GM19468 (cell line): Measurements from ENCODE around the gene TMCO1.
"Not testable (repeated sequence)": the region's sequence is repeated elsewhere in the genome, so short reads cannot be mapped to it uniquely, and the experiment has no call there.

Experiments
- ATAC-seq: cut with Tn5 transposase; IDR thresholded peaks from one replicate; pipeline ENCODE4 v1.9.1; 2021; ENCODE audit warnings: mild to moderate bottlenecking, moderate library complexity, moderate number of reproducible peaks; ENCODE audit not compliant: unreplicated experiment; ENCODE audit errors: extremely low read depth

The TMCO1 gene

DNA sequence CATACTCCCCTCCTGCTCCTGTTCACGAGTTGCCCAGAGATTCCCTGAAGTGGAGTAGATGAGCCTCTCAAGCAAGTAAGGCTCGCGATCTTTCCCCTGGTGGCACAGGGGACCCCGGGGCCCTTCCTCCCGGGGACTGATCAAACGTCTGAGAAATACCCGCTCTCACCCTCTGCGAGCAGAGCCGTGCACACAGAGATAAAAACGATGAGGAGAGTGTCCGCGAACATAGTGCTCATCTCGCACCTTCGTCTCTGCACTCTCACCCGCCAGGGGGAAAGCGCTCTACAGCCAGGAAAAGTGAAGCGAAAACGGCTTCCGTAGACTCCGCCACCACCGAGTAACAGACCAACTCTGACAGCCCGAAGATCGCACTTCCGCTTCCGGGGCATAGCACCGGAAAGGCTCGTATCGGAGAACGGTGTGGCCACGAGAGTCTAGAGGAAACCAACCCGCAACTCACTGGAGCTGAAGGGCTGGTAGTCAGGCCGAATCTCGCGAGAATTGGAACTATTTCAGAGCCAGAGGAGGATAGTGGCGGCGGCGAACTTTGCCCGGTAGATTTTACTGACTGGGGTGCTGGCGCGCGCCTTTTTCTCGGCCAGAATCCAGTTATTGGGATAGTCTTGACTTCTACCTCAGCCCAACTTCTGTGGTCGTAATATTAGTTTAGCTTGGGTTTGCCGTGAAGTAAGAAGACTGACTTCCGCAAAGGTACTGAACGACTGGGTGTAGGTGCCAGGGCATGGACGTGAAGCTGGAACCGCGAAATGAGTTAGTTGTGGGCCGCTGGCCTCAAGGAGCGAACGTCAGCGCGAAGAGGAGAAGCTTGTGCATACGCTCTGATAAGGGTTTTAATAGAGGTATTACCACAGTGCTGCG lies at the start of gene TMCO1:
Gene TMCO1, minus strand, starts transcription at position 356 of the 882 bp plus-strand sequence. Its CDS starts 117 bp downstream, at position 239.
- ATAC-seq, result peak; percentile 99

- ATAC-seq, result no peak
Observed at GRCh38 chr1:165816826-165817497, 48.3 kb upstream of the TMCO1 start.

- no peak for ATAC-seq
Observed at GRCh38 chr1:165816157-165816556, 47.5 kb upstream of the TMCO1 start.

GRCh38 chr1:165815725-165816124 lies 47.1 kb upstream of the TMCO1 start:
- ATAC-seq, result no peak

DNA sequence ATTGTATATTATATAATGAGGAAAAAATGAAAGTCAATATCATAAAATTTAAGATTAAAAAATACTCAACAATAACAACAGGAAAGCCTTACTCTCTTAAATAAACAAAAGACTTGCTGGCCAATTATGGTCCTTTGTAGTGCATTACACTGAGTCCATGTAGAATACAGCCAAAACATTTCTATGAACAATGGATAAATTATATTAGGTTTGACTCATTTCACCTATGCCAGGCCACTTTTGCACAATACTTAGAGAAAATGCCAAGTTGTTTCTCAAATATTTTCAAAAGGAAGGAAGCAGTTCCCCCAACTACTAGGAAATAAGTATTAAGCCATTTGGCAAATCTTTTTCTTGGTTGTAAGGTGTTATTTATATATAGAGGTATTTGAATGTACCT lies 38.9 kb upstream of the TMCO1 start:
- ATAC-seq, result no peak

DNA sequence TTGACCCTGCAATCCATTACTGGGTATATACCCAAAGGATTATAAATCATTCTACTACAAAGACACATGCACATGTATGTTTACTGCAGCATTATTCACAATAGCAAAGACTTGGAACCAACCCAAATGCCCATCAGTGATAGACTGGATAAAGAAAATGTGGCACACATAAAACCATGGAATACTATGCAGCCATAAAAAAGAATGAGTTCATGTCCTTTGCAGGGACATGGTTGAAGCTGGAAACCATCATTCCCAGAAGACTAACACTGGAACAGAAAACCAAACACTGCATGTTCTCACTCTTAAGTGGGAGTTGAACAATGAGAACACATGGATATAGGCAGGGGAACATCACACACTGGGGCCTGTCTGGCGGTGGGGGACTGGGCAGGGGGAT lies 35.8 kb upstream of the TMCO1 start:
- not testable (repeated sequence) for ATAC-seq

DNA sequence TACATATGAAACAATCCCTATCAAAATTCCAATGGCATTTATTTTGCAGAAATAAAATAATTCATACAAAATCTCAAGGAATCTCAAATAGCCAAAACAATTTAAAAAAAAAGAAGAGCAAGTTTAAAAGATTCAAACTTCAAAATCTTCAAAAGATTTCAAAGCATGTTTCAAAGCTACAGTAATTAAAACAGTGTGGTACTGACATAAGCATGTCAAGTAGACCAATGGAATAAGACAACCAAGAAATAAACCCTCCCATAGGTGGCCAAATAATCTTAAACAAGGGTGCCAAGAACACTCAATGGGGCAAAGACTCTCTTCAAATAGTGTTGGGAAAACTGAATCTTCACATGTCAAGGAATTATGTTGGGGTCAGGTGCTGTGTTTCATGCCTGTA lies 30.7 kb upstream of the TMCO1 start:
- ATAC-seq, result no peak

GRCh38 chr1:165795894-165796293 lies 27.2 kb upstream of the TMCO1 start:
- no peak for ATAC-seq

DNA sequence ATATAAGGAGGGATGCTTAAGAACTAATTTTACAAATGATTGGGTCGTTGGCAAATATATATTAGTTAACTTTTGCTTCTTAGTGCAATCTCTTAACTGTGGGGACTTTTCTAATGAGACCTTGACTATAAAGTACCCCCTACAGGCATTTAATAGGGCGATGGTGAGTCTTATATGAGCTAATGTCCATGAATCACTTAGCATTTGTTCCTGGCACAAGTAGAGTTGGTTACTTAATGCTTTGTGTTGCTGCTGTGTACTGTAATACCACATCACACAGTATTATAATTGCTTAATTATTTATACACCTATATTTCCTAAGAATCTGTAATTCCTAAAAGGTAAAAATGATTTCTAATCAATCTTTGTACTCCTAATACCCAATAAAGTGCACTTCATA lies 25.3 kb upstream of the TMCO1 start:
- ATAC-seq, result no peak

DNA sequence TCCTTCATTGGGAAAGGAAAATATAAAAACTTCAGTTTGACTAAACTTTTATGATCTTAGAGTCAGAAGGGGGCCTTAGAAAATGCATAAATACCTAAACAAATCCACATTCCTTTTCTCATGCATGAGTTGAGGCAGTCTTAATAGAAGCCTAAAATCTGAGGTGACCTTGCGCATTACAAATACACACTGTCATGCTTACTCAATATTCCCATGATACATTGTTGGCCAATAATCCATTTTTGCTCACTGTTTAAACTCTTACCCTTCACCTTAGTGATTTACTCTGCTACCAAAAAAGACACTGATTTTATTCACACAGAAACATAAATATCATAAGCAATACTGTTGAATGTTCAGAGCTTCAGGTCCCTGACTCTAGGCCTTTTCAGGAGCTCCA lies 19.1 kb upstream of the TMCO1 start:
- no peak for ATAC-seq

- ATAC-seq, result not testable (repeated sequence)
Observed at GRCh38 chr1:165783519-165783918, 14.9 kb upstream of the TMCO1 start.

GRCh38 chr1:165778197-165778596 lies 9.5 kb upstream of the TMCO1 start:
- ATAC-seq, result not testable (repeated sequence)

DNA sequence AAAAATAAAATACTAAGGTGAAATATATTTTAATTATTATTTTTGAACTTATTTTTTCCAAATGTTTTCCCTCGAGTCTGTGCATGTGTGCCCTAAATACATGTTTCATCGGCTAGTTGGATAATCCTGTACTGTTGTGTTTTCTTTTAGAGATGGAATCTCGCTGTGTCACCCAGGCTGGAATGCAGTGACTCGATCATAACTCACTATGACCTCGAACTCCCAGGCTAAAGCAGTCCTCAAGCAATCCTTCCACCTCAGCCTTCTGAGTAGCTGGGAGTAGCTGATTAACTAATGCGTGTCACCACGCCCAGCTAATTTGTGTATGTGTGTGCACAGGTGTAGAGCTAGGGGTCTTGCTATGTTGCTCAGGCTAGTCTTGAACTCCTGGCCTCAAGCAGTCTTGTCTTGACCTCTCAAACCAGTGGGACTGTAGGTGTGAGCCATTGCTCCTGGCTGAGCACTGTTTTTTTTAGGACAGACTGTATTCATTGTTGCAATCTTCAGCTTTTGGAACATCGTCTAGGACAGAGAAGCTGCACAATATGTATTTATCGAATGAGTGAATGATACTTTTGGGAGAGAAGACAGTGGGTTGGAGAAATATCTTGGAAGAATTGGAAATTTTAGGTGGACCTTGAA lies 4.8 kb upstream of the TMCO1 start:
- no peak for ATAC-seq

DNA sequence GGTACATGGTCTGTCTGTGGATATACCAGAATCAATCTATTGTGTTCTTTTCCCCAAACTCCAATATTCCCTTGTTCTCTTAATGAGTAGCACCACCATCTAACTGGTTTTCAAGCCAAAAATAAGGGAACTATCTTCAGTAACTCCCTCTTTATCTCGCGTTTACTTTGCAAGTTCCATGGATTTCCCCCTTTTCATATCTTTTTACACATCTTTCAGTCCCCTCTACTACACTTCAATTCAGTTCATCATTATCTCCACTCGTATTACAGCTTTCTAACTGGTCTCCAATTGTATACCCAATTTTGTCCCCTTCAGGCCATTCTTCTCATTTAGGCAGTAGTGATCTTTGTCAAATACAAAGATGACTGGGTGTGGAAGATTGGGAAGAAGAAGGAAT lies 4.1 kb upstream of the TMCO1 start:
- no peak for ATAC-seq

- ATAC-seq, result no peak
Observed at GRCh38 chr1:165764277-165764676, 4.4 kb downstream of the TMCO1 start.

DNA sequence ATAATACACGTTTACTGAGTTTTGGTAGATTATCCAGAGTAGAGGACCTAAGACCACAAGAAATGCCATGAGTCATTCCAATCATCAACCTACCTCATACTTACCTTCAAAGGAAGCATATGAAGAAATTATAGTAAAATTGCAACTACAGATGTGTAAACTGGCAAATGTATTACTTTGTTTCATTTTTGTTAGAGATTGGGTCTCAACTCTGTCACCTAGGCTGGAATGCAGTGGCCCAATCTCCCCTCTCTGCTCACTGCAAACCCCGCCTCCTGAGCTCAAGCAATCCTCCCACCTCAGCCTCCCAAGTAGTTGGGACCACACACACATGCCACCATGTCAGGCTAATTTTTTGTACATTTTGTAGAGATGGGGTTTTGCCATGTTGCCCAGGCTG lies 5.2 kb downstream of the TMCO1 start:
- no peak for ATAC-seq

DNA sequence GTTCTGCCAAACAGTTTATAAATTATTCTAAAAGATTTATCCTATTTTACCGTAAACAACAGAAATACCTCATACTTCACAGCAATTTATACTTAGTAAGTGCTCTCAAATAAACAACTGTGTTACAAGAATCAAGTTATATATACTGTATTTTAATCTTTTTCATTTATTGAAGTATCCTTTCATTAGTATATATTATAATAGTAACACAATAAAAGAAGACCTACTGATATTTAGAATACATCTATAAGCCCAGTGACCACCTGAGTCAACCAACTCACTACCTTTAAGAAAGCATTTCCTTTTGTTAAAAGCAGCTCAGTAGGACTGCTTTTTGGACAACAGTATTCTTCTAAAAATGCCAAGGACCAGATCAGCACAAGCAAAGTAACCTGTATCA lies 5.9 kb downstream of the TMCO1 start:
- ATAC-seq, result no peak

- no peak for ATAC-seq
Observed at GRCh38 chr1:165759095-165759494, 9.6 kb downstream of the TMCO1 start.

GRCh38 chr1:165755393-165756010 lies 13.2 kb downstream of the TMCO1 start:
- ATAC-seq, result no peak

DNA sequence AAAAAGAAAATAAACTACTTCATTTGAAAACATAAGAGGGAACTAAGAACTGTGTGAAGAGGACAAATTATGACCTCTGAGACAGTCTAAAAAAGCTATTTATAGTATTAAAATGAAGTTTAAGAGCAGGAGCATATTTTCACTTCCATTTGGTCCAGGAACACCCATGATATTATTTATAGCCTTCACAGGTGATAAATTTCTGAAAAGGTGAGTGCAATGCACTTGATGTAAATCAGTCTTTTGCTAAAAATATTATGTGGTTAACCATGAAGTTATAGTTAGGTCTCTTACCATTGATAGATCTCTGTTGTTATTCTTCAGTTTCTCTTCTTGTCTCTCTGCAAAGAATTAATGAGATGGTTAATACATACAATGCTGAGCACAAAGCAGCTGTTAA lies 14.7 kb downstream of the TMCO1 start:
- peak; percentile 84 for ATAC-seq

GRCh38 chr1:165748550-165748949 lies 20.1 kb downstream of the TMCO1 start:
- ATAC-seq, result no peak
